ENCODE data around the gene NPDC1.

- TF ChIP-seq POLR2AphosphoS5 (IDR thresholded peaks at IDR 0.05), result peak in 1 of 2 donors; percentile 39
- TF ChIP-seq, protein P1, sequence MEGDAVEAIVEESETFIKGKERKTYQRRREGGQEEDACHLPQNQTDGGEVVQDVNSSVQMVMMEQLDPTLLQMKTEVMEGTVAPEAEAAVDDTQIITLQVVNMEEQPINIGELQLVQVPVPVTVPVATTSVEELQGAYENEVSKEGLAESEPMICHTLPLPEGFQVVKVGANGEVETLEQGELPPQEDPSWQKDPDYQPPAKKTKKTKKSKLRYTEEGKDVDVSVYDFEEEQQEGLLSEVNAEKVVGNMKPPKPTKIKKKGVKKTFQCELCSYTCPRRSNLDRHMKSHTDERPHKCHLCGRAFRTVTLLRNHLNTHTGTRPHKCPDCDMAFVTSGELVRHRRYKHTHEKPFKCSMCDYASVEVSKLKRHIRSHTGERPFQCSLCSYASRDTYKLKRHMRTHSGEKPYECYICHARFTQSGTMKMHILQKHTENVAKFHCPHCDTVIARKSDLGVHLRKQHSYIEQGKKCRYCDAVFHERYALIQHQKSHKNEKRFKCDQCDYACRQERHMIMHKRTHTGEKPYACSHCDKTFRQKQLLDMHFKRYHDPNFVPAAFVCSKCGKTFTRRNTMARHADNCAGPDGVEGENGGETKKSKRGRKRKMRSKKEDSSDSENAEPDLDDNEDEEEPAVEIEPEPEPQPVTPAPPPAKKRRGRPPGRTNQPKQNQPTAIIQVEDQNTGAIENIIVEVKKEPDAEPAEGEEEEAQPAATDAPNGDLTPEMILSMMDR (IDR thresholded peaks at IDR 0.05), result no peak
- TF ChIP-seq POLR2A (IDR thresholded peaks at IDR 0.05; ENCODE audit: low read depth), result no peak
Measured at GRCh38 chr9:137055385-137056364, 9.7 kb upstream of the NPDC1 start.
